ENCODE data around the gene AOAH.

Gene AOAH

GRCh38 chr7:36723951-36724664 is at the start of gene AOAH:
TSS of gene AOAH (minus strand) at chr7:36724494. CDS start at chr7:36724148, 346 bp downstream.
- DNase-seq, result no peak

GRCh38 chr7:36766451-36766850 is 42.2 kb upstream of the AOAH start:
- no peak for DNase-seq

- no peak for DNase-seq
These were observed 41.3 kb upstream of the AOAH start for GRCh38 chr7:36765605-36766004.

GRCh38 chr7:36764929-36765328 is 40.6 kb upstream of the AOAH start:
- DNase-seq, result no peak

- DNase-seq, result no peak
These were observed 39.0 kb upstream of the AOAH start for GRCh38 chr7:36763132-36763816.

- no peak for DNase-seq
These were observed 38.1 kb upstream of the AOAH start for GRCh38 chr7:36762394-36762793.

- no peak for DNase-seq
These were observed 37.5 kb upstream of the AOAH start for GRCh38 chr7:36761835-36762234.

- DNase-seq, result no peak
These were observed 36.8 kb upstream of the AOAH start for GRCh38 chr7:36760856-36761762.

- no peak for DNase-seq
These were observed 34.6 kb upstream of the AOAH start for GRCh38 chr7:36758879-36759278.

- DNase-seq, result no peak
These were observed 31.2 kb upstream of the AOAH start for GRCh38 chr7:36755484-36755883.

- no peak for DNase-seq
These were observed 27.9 kb upstream of the AOAH start for GRCh38 chr7:36752026-36752711.

- DNase-seq, result no peak
These were observed 26.2 kb upstream of the AOAH start for GRCh38 chr7:36750451-36750850.

- no peak for DNase-seq
These were observed 25.1 kb upstream of the AOAH start for GRCh38 chr7:36749282-36749960.

- DNase-seq, result no peak
These were observed 23.8 kb upstream of the AOAH start for GRCh38 chr7:36748017-36748487.

GRCh38 chr7:36747280-36748016 is 23.2 kb upstream of the AOAH start:
- DNase-seq, result no peak

GRCh38 chr7:36746347-36746746 is 22.1 kb upstream of the AOAH start:
- no peak for DNase-seq

- no peak for DNase-seq
These were observed 18.8 kb upstream of the AOAH start for GRCh38 chr7:36742911-36743775.

GRCh38 chr7:36741866-36742265 is 17.6 kb upstream of the AOAH start:
- DNase-seq, result no peak

- DNase-seq, result no peak
These were observed 15.1 kb upstream of the AOAH start for GRCh38 chr7:36739351-36739750.

GRCh38 chr7:36736899-36737211 is 12.6 kb upstream of the AOAH start:
- no peak for DNase-seq
